Inferior parietal cortex (tissue), 1 donor: ENCODE measurements around the gene OSBPL5.

ENCODE experiments used
- DNase-seq: peaks from one replicate; pipeline ENCODE4 v3.0.0-alpha.2; 2016; ENCODE audit errors: extremely low spot score

The OSBPL5 gene

DNA sequence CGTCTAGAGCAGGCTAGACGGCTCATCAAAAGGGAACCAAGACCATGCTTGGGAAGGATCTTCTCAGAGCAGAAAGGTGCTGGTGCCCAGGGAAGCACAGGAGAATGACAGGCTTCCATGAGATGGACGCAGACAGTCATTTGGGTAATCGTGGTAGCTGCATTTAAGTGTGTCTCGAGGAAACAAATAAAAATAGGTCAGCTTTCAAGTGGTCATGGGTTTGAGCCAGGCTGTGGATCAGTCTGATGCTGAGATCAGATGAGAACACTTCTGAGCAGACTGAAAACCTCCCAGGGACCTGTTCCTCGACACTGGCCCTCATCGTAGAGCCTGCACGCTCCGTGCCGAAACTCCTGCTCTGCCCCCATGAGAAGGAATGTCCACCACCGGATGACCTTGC, 112.5 kb downstream of the OSBPL5 start:
- DNase-seq: no peak

DNA sequence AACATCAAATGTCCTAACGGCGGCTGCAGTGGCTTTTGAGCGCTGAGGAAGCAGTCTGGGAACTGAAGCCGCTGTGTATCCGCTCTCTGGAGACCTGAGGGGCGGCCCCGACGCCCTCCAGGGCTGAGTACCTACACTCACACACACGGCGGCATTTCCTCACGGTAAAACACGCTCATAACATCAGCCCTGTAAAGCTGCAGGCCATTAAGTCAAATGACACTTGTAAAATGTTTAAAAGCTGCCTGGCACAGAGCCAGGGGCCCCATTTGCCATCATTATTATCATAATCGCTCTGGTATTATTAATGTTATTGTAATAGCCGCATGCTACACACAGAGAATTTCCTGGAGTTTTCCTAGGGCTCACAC, 113.0 kb downstream of the OSBPL5 start:
- no peak for DNase-seq

DNA sequence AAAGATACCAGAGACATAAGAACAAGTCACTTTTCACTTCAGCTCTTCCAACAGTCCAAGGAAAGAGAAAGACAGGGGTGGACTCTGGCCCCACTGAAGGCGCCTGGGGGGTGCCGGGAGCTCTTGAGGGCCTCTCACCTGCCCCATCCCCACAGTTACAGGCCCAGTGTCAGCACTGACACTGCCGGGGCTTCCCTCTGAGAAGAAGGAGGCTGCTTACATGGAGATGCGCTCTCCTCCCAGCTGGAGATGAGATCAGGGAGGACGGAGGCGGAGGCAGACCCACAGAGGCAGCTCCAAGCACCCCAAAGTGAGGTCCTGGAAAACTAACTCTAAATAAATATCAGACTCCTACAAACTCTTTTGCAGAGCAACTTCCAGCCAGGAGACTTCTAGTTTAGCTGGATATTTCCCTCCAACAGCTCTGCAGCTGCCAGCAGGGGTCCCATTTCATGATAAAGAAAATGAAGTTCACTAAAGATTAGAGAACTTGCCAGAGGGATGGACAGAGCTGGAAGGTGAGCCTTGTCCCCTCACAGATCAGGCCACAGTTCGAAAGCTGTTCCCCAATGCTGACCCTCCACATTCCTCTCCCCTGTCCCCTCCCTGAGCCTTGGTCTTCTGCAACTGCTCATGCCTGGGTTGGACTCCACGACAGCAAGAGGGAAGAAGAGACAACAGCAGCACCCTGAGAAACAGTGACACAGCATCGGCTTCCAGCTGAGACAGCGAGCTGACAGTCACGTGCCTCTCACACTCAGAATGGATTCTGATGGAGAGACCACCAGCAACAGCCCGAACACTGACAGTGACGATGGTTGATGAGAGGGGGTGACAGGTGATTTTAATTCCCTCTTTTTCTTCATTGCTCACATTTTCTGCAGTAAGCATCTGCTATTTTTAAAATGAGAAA, 113.7 kb downstream of the OSBPL5 start:
- no peak for DNase-seq

DNA sequence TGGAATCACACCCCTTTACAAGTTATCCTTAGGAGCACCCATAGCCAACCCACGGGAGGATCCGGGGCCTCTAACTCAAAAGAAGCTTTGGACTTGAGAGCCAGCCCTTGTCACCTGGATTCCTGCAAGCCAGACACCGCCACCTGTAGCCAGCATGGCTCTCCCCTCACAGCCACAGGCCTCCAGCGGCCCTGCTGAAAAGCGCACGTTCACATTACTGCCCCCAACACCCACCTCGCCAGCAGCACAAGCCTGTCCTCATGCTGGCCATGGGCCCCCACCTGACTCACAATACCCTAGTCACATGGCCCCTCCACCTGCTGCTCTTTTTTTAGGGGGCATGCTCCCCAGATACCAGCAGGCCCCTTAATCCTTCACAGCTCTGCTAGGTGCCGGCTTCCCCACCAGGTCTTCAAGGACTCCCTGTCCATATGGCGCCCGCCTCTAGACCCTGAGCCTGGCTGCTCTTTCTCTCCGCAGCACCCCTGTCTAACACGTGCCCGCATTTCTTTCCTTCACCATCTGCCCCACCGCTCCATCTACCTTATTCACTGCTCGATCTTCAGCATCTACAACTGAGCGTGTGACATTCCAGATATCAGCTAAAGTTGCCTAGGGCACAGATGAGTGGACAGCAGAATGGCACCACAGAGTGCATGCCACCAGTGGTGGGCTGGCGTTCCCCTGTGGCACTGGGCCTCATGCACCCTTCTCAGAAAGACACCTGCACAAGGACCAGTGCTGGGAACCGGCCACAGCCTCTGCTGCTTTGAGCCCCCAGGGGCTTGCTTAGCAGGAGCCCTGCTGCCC, 114.5 kb downstream of the OSBPL5 start:
- DNase-seq: no peak

DNA sequence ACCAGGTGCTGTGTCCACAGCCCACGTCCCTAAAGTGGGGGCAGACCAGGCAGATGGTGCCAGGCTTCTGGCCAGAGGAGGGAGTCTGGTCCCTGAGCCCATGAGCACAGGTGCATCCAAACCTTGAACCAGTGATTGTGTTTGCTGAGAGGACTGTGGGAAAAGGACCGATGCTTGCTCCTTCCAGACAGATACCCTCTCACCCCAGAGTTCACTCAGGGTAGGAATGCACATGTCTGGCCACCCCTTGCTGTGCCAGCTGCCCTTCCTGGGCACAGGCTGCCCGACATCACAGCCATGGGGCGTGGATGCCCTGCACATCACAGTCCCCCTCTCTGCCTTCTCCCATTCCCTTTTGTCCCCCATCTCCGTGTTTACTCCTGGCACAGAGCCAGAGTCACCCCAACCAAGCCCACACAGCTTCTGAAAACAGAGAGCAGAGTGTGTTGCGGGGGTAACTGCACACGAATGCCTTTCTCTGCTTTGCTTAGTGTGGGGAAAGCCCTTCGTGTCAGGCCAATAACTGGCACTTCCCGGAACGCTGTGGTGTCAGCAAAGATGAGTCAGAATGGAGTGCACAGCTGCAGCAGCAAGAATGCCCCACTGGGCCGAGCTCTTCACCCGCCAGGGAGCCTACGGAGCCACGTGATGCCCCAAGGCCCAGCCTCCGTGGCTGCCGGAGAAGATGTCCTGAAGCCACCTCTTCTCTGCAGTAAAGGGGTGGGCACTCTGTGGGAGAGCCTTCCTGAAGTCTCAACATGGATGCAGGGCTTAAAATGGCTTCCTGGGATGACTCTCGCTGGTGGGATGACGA, 115.5 kb downstream of the OSBPL5 start:
- peak; percentile 81 for DNase-seq

DNA sequence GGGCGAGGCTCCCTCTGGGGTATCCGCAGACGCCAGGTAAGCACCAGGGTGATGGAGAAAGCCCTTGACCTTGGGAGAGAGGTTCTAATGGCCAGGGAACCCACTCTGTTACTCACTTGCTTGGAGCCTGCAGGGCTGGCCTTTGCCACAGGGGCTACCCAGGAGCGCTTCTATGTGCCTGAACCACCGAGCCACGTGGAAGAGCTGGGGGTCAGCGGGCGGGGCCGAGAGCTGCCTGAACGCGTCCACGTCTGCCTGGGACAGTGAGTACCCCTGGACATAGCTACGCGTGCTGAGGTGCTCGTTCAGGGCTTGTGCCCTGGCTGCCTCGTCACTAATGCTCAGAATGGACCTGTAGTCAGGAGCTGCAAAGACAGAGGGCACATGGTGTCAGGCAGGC, 117.5 kb downstream of the OSBPL5 start:
- DNase-seq: no peak

DNA sequence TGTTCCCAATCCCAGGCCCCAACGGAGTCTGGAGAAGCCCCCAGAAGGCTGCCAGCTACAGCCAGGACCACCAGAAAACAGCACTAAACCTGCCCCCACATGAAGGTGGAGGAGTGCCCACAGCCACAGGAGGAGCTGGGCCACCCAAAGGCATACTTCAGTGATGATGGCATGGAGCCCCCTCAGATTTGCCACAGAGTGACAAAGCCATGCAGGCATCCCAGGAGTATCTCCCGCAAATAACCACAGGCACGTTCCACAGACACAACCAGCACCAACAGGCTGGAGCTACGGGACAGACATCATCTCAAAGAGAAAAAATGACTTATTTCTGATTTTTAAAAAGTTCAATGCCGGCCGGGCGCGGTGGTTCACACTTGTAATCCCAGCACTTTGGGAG, 118.5 kb downstream of the OSBPL5 start:
- DNase-seq: no peak

DNA sequence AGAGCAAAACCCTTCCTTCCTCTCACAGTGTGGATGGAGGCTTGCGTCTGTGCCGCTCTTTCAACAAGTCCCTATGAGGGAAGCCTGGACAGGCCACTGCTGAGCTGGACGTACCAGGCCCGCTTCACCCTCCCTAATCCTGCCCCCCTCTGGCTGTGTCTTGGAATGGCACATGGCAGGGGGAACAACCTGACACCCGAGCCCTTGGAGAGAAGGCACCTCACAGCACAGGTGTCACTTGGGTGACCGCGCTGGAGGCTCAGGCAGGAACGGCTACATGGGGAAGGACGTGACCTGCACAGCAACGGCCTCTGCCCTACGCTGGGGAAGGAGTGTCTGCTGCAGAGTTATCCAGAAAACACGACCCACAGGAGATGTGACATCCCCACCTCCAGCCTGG, 118.9 kb downstream of the OSBPL5 start:
- DNase-seq: no peak

DNA sequence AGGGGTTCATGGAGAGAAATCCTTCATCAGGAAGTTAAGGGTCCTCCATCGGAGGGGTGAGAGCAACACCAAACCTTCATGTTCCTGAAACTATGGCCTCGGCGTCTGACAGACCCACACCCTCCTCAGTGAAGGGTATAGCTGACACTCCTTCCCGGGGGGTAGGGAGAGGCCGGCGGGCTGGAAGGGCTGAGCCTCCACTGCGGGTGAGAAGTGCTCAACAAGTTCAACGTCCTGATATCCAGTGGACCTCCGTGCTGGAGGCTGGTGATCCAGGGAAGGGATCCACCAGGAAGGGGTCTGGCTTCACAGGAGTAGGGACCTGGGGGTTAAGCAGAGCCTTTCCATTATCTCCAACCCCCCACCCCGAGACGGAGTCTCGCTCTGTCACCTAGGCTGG, 120.2 kb downstream of the OSBPL5 start:
- no peak for DNase-seq

DNA sequence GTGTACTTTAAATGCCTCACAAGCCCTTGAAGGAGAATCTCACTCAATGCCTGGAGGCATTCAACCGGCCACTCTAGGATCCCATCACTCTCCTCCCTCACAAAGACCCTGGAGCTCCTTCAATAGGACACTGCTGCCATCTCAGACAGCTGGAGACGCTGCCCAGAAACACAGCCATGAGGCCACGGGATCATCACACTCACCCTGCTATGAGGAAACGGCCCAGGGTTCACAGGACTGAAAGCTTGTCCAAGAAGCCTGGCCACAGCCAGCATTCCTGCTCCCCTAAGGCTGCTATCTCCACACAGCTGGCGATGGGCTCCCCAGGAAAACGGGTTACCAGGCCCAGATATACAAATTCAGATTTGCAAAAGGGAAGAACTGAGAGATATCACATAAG, 121.1 kb downstream of the OSBPL5 start:
- DNase-seq: no peak

DNA sequence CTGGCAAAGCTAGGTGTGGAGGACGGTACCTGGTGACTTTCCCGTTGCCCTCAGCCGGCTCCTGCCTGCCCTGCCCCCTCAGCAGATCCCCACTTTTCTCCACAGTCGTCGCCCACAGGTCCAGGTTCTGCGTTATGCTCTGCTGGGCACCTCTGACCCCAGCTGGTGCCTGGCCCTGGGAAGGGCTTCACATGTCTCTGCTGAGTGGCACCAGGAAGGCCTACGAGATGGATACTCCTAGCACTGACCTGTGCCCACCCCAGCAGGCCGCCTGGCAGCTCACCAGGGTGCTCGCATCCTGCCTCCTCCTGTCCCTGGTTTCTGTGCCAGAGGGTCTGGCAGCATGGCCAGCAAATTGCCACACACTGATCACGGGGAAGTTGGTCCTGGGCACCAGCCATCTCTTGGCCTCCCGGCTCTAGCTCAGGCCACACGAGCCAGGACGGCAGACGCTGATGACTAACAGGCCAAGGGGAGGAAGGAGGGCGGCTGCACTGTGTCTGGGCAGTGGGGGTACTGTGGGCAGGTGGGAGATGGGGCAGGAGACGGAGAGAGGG, 121.7 kb downstream of the OSBPL5 start:
- no peak for DNase-seq

DNA sequence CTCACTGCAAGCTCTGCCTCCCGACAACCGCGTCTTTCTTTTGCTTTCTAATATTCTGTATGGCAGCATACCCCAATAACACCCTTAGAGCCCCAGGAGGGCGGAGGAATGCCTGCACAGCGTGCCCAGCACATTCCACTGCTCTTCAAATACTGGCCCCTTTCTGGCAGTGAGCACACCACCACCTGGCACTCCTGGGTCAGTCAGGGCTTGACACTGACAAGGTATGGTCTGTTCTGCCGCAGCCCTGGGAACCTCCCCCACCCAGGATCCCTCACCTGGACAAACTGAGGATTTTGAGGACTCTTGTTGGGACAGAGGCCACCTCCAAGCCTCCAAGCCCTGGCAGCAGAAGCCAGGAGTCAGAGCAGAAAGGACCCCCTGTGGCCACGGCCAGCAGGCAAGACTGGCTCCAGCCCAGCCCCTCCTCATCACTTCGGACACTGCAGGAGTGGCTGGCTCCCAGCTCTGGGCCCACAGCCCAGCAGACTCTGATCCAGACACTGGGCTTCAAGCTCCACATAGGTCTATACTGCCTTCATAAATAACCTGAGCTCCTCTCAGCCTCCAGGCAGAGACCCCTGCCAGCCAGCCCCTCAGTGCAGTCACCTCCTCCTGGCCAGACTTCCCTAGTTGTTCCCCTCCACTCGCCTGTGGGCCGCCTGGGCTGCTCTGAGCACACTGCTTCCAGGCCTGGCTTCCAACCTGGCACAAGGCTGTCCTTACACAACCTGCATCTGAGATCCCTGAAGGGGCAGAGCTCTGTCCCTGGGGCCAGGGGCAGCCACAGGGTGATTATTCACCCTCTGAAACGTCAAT, 122.4 kb downstream of the OSBPL5 start:
- no peak for DNase-seq

DNA sequence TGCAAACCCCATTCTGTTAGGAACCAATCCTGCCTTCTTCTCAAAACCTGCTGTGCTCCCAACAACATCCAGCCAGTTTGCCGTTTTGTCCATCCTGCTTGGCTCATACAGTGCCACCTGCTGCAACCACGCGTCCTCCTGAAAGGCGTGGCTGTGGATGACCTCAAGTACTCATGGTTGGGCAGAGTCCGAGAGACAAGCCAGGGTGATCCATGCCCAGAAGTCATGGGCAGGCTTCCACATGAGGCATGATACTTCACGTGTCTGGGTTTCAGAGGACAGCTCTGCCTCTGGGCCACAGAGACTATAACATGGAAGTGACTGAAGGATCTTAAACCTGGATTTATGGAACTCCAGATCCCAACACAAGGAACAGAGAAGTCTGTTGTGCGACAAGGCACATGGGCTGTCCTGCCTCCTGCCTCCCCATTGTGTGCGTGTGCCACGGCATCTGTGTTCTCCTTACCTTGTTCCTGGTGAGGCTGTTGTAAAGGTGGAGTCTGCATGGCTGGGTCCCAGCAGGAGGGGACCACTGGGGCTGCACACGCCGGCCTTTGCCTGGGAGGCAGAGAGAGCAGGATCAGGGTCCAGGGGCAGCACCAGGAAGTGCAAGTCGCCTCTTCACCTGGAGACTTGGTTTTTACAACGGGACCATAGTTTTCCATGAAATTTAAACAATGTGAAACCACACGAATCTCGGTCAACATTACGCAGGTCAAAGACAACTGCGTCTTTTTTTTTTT, 123.2 kb downstream of the OSBPL5 start:
- no peak for DNase-seq

DNA sequence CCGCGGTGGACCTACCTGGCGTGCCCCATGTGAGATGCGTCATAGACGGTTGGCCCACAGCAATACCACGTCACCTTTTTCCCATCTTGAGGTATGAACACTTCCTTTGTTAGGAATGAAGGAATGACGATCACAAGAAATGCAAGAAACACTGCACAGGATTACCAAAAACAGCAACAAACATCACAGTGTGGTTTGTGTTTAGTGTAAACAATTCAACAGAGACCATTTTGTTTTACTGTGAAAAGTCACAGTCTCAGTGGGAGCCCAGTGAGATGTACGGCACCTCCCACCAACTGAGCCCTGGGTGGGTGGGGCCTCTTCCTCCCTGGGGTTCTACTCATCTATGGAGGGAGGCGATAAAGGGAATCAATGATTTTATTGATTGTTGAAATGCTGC, 124.2 kb downstream of the OSBPL5 start:
- no peak for DNase-seq

DNA sequence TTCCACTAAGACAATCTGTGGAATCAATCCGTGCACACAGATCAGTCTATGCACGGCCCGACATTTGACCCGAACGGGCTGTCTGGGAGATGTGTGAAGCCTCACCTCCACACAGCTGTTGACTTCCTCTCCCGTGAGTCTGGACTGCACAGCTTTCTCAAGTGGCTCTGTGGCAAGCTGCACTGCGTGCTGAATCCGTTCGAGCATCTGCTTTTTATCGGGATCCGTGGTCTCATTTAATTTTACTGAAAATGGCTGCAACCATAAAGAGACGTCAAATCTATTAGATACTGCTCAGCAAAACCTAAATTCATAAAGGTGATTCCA, 127.2 kb downstream of the OSBPL5 start:
- no peak for DNase-seq
